ENCODE results near the gene C16orf92.

GRCh38 chr16:29993191-29993902, 29.7 kb upstream of the C16orf92 start:
- no peak for TF ChIP-seq CTCF (conservative IDR thresholded peaks at IDR 0.05; ENCODE audit: low read depth, low read length)
- TF ChIP-seq EZH2 (IDR thresholded peaks at IDR 0.05; ENCODE audit: borderline replicate concordance, low read depth, low read length, poor library complexity, severe bottlenecking), result no peak

Measured in A673 (cell line).